GM12864 (cell line): ENCODE data around the gene DIS3L2.
"Not testable (repeated sequence)": the region's sequence is repeated elsewhere in the genome, so short reads cannot be mapped to it uniquely, and the experiment has no call there.

Experiments used
- DNase-seq: peaks from one replicate; pipeline ENCODE4 v3.0.0-alpha.2; 2011; ENCODE audit warnings: low read depth
- H3K4me3 ChIP-seq: 2 replicates; pipeline ENCODE4 v1.5.1; 2011; ENCODE audit warnings: mild to moderate bottlenecking, low read depth, low read length, control low read depth
- TF ChIP-seq, protein P1 (sequence below): IDR thresholded peaks from 2 replicates; pipeline ENCODE4 v1.5.1; 2011; ENCODE audit warnings: low read depth, mild to moderate bottlenecking, moderate library complexity, low read length, control low read depth, inconsistent platforms; ENCODE audit errors: missing control alignments

Gene DIS3L2

DNA sequence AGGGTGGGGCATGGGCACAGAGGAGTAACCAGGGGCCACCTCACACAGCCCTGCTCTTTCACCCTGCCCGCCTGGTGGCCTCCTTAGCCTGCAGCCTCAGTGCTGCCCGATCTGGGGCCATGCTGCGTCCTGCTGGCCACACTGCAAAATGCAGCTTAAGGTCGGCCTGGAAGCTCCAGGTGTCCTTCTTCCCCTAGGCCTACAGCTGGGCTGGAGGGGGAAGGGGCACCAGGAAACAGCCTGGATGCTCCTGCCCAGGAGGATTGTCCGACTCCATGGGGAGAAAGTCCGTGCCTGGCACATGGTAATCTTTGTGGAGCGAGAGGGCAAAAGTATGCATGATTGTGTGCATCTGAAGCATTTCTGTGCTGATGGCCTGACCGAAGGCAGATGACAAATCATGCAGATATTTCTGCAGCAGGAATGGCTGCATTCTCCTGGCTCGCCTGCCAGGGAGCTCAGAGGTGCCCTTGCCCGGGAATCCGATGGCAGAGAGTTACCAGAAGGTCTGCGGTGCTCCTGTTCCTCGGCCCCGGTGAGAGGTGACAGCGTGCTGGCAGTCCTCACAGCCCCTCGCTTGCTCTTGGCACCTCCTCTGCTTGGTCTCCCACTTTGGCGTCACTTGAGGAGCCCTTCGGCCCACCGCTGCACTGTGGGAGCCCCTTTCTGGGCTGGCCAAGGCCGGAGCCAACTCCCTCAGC, 404.3 kb downstream of the DIS3L2 start:
- DNase-seq, result no peak
- TF ChIP-seq, protein P1, sequence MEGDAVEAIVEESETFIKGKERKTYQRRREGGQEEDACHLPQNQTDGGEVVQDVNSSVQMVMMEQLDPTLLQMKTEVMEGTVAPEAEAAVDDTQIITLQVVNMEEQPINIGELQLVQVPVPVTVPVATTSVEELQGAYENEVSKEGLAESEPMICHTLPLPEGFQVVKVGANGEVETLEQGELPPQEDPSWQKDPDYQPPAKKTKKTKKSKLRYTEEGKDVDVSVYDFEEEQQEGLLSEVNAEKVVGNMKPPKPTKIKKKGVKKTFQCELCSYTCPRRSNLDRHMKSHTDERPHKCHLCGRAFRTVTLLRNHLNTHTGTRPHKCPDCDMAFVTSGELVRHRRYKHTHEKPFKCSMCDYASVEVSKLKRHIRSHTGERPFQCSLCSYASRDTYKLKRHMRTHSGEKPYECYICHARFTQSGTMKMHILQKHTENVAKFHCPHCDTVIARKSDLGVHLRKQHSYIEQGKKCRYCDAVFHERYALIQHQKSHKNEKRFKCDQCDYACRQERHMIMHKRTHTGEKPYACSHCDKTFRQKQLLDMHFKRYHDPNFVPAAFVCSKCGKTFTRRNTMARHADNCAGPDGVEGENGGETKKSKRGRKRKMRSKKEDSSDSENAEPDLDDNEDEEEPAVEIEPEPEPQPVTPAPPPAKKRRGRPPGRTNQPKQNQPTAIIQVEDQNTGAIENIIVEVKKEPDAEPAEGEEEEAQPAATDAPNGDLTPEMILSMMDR, result peak; percentile 31
- no peak overlapping the region for H3K4me3 ChIP-seq

DNA sequence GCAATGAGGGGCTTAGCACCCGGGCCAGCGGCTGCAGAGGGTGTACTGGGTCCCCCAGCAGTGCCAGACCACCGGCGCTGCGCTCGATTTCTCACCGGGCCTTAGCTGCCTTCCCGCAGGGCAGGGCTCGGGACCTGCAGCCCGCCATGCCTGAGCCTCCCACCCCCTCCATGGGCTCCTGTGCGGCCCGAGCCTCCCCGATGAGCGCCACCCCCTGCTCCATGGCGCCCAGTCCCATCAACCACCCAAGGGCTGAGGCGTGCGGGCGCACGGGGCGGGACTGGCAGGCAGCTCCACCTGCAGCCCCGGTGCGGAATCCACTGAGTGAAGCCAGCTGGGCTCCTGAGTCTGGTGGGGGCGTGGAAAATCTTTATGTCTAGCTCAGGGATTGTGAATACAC, 404.9 kb downstream of the DIS3L2 start:
- not testable (repeated sequence) for H3K4me3 ChIP-seq, DNase-seq

DNA sequence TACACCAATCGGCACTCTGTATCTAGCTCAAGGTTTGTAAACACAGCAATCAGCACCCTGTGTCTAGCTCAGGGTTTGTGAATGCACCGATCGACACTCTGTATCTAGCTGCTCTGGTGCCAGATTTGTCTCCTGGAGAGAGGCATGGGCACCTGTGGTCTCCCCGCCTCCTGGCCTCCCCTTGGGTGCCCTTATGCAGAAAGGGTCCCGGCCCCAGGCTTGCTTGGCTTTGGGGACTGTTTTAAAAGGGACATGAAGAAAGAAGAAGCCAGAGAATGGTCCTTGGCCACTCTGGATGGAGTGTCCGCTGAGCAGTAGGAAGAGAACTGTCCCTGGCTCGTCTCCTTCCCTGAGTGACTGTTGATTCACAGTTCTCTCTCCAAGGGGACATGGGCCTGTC, 405.5 kb downstream of the DIS3L2 start:
- TF ChIP-seq, protein P1, result no peak
- no peak for DNase-seq
- no peak overlapping the region for H3K4me3 ChIP-seq

DNA sequence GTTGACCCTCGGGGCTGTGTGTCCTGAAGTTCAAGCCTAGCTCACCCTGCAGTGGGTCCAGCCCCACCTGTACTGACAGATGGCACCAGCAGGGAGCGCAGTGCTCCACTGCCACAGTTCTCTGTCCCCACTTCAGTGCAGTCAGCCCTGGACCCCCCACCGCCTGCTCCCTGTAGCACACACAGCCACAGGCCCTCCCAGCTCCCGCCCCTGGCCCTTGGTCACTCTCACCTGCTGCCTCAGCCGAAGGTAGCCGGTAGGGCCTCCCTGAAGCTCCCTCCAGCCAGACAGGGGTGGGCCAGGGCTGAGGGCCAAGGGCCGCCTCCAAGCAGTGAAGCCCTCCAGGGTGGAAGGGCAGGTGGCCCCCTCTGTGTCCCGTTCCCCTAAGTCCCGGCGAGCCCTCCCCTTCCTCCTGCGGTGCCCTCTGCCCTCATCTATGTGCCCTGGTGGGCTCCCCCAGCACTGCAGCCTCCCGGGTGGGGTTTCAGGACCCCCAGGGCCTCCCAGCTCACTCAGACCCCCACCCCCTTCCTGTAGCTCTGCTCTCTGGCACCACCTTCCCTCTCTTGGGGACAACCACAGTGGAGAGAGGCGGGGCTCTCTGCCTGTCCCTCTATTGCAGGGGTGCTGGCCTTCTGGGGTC, 406.2 kb downstream of the DIS3L2 start:
- TF ChIP-seq, protein P1, result peak; percentile 45
- no peak for DNase-seq
- H3K4me3 ChIP-seq, result no peak overlapping the region

DNA sequence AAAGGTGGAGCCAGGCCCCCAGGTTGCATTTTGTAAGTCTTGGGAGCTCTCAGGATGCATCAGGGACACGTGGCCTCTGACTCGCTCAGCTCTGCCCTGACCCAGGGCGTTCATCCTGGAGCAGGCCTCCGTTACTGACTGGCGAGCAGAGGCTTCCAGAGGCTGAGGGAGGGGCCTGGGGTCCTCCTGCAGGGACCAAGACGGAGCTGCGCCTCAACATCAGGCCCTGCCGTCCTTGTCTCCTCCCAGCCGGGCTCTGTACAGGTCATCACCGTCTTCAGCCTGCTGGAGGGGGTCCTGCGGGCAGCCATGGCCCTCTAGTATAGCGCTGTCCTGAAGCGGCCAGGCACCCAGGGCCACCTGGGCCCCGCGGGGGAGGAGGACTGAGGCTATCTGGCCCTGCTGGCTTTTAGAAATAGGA, 406.8 kb downstream of the DIS3L2 start:
- DNase-seq, result no peak
- H3K4me3 ChIP-seq, result no peak overlapping the region
- TF ChIP-seq, protein P1, result no peak

DNA sequence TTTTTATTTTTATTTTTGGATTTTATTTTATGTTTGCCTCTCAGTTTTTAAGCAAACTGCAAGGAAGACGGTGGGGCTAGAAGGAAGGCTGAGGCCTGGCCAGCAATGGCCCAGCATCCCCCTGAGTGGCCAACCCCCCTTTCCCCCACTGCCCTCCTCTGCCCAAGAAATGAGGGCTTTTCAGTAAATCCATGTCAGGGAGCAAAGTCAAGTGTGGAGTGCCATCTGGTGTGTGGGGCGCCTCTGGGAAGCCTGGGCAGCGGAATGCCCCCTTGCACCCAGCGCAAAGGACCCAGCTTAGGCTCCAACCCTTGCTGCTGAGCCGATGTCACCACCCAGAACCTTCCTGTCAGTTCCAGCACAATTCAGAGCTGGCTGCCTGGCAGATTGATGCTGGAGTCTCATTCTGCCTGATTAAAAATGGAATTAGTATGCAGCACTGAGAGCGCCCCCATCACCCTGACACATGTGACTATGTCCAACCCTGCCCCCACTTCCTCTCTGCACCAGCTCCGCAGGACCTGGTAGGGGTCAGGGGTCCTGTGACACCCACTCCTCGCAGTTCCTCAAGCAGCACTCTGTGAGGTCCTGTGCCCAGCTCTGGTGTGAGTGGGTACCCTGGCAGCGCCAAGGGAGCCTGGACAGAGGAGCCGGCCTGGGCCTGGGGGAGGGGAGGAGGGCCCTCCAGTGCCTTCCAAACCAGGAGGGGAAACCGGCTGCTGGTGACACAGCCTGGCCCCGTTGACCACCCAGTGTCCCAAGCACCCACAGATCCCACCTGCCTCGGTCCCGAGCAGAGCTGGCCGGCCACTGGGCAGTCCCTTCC, 407.8 kb downstream of the DIS3L2 start:
- no peak for DNase-seq
- no peak overlapping the region for H3K4me3 ChIP-seq
- TF ChIP-seq, protein P1, result no peak

DNA sequence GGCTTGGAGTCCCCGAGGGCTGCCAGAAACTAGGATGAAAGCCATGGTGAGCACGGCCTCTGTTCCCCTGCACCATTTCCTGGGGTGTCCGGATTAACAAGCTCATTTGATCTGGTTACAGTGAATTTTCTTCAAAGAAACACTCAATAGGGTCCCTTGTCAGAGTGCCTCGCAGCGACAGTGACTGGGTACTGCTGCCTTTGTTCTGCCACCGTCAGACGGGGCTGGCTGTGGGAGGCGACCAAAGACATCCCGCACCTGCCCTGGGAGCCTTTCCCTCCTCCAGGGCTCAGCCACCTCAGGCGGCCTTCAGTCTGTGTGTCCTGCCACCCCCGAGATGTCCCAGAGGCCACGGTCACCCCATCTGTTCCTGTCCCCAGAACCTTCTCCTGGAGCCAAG, 408.5 kb downstream of the DIS3L2 start:
- not testable (repeated sequence) for DNase-seq

More for the DNA sequence above, 408.5 kb downstream of the DIS3L2 start:
- not testable (repeated sequence) for H3K4me3 ChIP-seq
